GM19463 (cell line): ENCODE measurements around the gene GPR52.

Source experiments
- ATAC-seq: cut with Tn5 transposase; IDR thresholded peaks from one replicate; pipeline ENCODE4 v1.9.1; 2021; ENCODE audit warnings: mild to moderate bottlenecking, moderate library complexity; ENCODE audit not compliant: unreplicated experiment

Gene GPR52

DNA sequence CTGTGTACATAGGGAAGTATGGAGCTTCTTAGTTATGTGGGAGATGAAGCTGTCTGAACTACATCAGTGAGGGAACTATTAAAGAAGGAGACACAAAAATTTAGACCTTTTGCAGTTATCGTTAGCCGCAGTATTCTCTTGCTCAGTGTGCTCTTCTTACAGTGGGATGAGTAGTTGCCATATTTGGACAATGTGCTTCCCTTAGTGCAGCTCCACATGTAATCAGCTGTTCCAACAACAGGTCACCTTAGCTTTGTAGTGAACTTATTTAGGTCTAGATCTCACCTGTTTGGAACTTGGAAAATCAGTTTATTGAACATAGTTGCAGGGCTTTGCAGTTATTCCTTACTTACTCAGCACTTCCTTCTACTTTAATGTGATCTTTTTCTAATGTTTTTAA, 18.1 kb downstream of the GPR52 start:
- no peak for ATAC-seq

DNA sequence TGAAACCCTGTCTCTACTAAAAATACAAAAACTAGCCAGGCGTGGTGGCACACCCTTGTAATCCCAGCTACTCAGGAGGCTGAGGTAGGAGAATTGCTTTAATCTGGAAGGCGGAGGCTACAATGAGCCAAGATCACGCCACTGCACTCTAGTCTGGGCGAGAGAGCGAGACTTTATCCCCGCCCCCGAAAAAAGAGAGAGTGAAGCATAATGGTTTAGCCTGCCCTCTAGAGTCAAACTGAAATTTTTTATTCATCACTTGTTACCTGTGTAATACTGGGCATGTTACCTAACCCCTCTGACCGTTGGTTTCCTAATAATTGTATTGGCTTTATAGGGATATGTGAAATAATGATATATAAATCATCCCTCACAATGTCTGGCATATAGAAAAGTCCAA, 18.8 kb downstream of the GPR52 start:
- ATAC-seq = no peak

DNA sequence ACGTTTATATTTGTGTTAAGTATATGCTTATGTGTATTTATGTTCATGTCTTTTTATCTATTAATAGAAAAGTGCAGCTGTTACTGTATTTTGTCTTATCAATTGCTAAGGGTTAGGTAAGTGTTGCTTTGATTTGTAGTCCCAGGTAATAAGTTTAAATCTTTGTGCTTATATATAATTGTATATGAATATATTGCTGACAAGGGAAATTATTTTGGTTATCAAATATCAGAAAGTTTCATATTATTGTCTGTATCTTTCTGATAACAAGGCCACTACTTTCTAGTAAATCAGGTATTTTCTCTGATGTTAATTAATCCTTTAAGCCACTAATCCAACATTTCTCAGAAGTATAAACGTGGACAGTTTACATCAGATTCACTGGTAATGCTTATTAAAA, 21.3 kb downstream of the GPR52 start:
- ATAC-seq = no peak

DNA sequence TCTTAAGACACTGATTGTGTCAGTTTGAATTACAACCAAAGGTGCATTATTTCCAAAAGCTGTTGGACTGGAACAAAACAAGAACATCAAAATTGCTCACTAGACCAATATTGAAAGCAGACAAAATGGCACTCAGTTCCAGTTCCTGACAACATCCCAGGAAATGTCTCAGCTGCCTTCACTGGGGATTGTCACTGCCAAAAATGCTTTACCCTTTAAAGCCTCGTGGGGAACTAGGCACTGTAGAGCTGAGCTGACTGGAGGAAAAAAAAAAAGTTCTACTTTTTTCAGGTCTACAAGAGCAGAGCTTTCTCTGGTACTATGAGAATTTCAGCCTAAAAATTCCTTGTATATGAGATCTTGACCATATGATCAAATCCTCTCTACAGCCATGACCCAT, 21.9 kb downstream of the GPR52 start:
- no peak for ATAC-seq

DNA sequence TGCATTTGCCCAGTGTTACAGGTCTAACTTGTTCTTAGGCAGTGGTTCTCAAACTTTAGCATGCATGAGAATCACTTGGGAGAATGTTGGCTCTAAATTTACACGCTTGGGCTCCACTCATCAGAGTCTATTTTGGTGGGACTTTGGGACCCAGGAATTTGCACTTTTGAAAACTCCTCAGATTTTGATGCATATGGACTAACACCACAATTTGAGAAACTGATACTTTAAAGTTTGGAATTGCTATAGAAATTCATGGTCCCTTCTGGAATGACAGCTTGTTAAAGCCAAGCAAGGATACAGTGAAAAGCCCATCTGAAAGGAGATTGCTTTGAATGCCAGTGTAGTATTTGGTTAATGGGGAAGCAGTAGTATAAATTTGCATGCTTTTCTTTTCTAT, 31.5 kb downstream of the GPR52 start:
- no peak for ATAC-seq

DNA sequence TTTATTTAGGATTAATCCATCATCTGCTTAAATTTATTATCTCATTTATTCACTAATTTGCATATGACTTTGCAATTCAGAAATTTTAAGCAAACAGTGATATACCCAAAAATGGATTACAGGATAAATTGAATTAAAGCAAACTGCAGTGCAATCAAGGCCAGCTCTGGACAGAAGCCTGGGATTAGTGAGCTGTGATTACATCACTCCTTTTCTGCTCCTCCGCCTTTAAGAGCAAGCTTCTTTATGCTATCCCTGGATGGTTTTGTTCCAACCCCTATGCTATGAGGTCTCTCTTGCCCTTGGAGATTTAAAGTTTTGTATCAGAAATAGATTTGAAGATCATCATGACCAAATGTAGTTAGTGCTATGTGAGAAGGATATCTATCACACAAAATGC, 32.6 kb downstream of the GPR52 start:
- ATAC-seq = no peak

DNA sequence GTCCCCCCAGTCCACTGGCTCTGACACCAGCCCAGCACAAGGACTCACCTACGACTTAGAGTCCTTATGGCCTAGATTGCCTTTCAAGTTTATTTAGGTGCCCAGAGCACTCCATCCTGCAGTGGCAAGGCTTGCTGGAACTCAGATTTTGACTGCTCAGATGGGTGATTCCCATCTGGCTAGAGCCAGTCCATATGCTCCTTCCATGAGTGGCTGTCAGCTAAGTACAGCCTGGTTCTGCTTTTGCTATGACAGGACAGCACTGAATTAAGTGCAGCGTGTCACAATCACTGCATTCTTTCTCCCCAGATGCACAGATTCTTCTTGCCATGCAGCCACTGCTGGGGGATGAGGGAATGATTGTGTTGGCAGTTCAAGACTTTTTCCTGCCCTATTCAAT, 43.8 kb downstream of the GPR52 start:
- ATAC-seq = no peak

DNA sequence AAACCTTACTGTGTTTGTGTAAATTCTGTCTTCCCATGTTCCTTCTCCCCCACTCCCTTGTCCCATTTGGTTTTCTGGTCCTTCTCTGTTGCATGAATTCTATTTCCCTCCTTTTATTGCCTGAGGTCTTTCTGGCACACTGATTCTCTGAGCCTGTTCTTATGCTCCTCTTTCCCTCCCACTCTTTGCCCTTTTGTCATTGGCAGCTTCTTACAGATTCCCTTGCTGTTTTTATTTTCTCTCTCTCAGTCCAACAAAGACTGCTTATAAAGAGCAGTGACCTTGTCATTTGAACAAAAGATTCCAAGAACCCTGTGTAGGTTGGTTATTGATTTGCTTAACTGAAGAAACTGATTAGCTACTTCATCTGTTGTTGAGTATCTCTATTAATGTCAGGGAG, 49.7 kb downstream of the GPR52 start:
- ATAC-seq = no peak
